Mesendoderm (in vitro differentiated cells): ENCODE measurements around the gene RBMS1.

ENCODE experiments used
- DNase-seq: peaks from one replicate; pipeline ENCODE4 v3.0.0; 2013
- H2AK5ac ChIP-seq: 2 replicates; pipeline ENCODE4 v1.6.1; 2013; ENCODE audit warnings: low read length, inconsistent platforms
- H2BK120ac ChIP-seq: 2 replicates; pipeline ENCODE4 v1.6.1; 2013; ENCODE audit warnings: low read depth, mild to moderate bottlenecking, low read length, moderate library complexity, mixed read lengths
- H2BK15ac ChIP-seq: replicated peaks from 2 replicates; pipeline ENCODE4 v1.6.1; 2013; ENCODE audit warnings: low read depth, mild to moderate bottlenecking, moderate library complexity
- H2BK5ac ChIP-seq: 2 replicates; pipeline ENCODE4 v1.6.1; 2013; ENCODE audit warnings: low read length, inconsistent platforms
- H3K18ac ChIP-seq: 2 replicates; pipeline ENCODE4 v1.6.1; 2013; ENCODE audit warnings: mild to moderate bottlenecking, low read length, mixed read lengths
- H3K23ac ChIP-seq: one replicate; pipeline ENCODE4 v1.6.1; 2013; ENCODE audit warnings: low read length
- H3K27ac ChIP-seq: 2 replicates; pipeline ENCODE4 v1.5.1; 2013; ENCODE audit warnings: low read depth, mild to moderate bottlenecking, inconsistent platforms, low read length, moderate library complexity
- H3K27me3 ChIP-seq: 2 replicates; pipeline ENCODE4 v1.6.1; 2013; ENCODE audit warnings: low read length, control low read depth, mild to moderate bottlenecking, inconsistent platforms; ENCODE audit not compliant: insufficient read depth, poor library complexity
- H3K36me3 ChIP-seq: 2 replicates; pipeline ENCODE4 v1.6.1; 2013; ENCODE audit warnings: low read length, inconsistent platforms; ENCODE audit not compliant: control insufficient read depth, insufficient read depth
- H3K4ac ChIP-seq: one replicate; pipeline ENCODE4 v1.6.1; 2013; ENCODE audit warnings: low read depth, mild to moderate bottlenecking, low read length, moderate library complexity
- H3K4me1 ChIP-seq: 2 replicates; pipeline ENCODE4 v1.6.1; 2013; ENCODE audit warnings: low read depth, low read length, inconsistent platforms; ENCODE audit not compliant: control insufficient read depth
- H3K4me2 ChIP-seq: 2 replicates; pipeline ENCODE4 v1.6.1; 2013; ENCODE audit warnings: low read length
- H3K4me3 ChIP-seq: 2 replicates; pipeline ENCODE4 v1.5.1; 2013; ENCODE audit warnings: mild to moderate bottlenecking, low read length
- H3K56ac ChIP-seq: one replicate; pipeline ENCODE4 v1.6.1; 2013; ENCODE audit warnings: low read length
- H3K79me1 ChIP-seq: 2 replicates; pipeline ENCODE4 v1.6.1; 2013; ENCODE audit warnings: low read length, inconsistent platforms
- H3K79me2 ChIP-seq: 2 replicates; pipeline ENCODE4 v1.6.1; 2013; ENCODE audit warnings: mild to moderate bottlenecking, low read length; ENCODE audit not compliant: control insufficient read depth, insufficient read depth
- H3K9ac ChIP-seq: 2 replicates; pipeline ENCODE4 v1.6.1; 2013; ENCODE audit warnings: low read length, inconsistent platforms
- H4K5ac ChIP-seq: one replicate; pipeline ENCODE4 v1.6.1; 2013; ENCODE audit warnings: low read length
- H4K8ac ChIP-seq: one replicate; pipeline ENCODE4 v1.6.1; 2013; ENCODE audit warnings: low read depth, mild to moderate bottlenecking, control low read depth, low read length, moderate library complexity
- WGBS: extraction: QIAGEN DNeasy Blood & Tissue Kit; methylation state at CpG from one replicate; pipeline ENCODE4 v1.1.7; 2013; ENCODE audit warnings: low lambda C conversion rate, missing lambda C conversion rate; ENCODE audit not compliant: insufficient coverage; ENCODE audit errors: extremely low coverage; 5-methylcytosine and 5-hydroxymethylcytosine counted together

Gene RBMS1

GRCh38 chr2:160507464-160507863, 13.9 kb upstream of the RBMS1 start:
- Histone ChIP-seq H3K56ac (no peak overlapping the region), H3K36me3 (no peaks in the 10 kb centered on the region), H3K4ac (no peak overlapping the region), H4K5ac (no peak overlapping the region), H3K4me2 (no peak overlapping the region), H3K79me2 (no peaks in the 10 kb centered on the region), H3K18ac (no peak overlapping the region), H2AK5ac (no peak overlapping the region), H3K79me1 (no peaks in the 10 kb centered on the region), H3K4me3 (no peak overlapping the region), H3K23ac (no peak overlapping the region), H2BK5ac (no peak overlapping the region), H2BK120ac (no peak overlapping the region), H3K4me1 (peaks cover 7% of the 10 kb centered on the region), H3K27me3 (no peaks in the 10 kb centered on the region), H4K8ac (no peak overlapping the region), H2BK15ac (no peak overlapping the region), H3K27ac (no peak overlapping the region), H3K9ac (no peak overlapping the region)
- WGBS: no CpG with 5 or more reads among the region's 2 CpGs
- DNase-seq: no peak

GRCh38 chr2:160507046-160507407, 13.4 kb upstream of the RBMS1 start:
- no CpG with 5 or more reads among the region's 3 CpGs for WGBS
- DNase-seq: no peak
- Histone ChIP-seq H3K4me3 (no peak overlapping the region), H3K79me2 (no peaks in the 10 kb centered on the region), H3K36me3 (no peaks in the 10 kb centered on the region), H2BK120ac (no peak overlapping the region), H3K4ac (no peak overlapping the region), H2AK5ac (no peak overlapping the region), H3K56ac (no peak overlapping the region), H3K9ac (no peak overlapping the region), H3K18ac (no peak overlapping the region), H3K27me3 (no peaks in the 10 kb centered on the region), H3K27ac (no peak overlapping the region), H3K4me1 (peaks cover 7% of the 10 kb centered on the region), H4K5ac (no peak overlapping the region), H2BK5ac (no peak overlapping the region), H3K23ac (no peak overlapping the region), H3K79me1 (no peaks in the 10 kb centered on the region), H4K8ac (no peak overlapping the region), H2BK15ac (no peak overlapping the region), H3K4me2 (no peak overlapping the region)

DNA sequence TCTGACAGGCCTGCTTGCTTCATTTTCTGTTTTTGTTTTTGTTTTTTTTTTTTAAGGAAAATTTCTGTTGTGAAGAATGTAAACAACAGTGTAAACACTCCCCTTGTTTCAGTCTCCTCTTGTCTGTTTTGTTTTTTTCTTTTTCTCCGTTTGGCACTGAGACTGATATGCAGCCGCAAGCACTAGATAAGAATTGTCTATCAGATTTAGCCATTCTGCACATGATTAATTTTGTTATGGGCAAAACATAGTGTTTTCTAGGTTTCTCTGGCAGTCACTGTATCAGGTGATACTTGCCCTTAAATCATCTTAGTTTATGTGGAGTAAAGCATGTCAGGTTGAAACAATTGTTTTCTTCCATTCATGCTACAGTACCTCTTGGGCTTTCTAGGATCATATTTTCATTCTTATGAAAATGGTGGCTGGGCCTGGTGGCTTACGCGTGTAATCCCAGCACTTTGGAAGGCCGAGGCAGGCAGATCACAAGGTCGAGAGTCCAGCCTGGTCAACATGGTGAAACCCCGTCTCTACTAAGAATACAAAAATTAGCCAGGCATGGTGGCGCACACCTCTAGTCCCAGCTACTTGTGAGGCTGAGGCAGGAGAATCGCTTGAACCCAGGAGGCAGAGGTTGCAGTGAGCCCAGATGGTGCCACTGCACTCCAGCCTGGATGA, 12.9 kb upstream of the RBMS1 start:
- Histone ChIP-seq H3K4me2 (no peak overlapping the region), H3K9ac (no peak overlapping the region), H4K5ac (no peak overlapping the region), H3K79me2 (no peaks in the 10 kb centered on the region), H3K27me3 (no peaks in the 10 kb centered on the region), H2BK120ac (no peak overlapping the region), H3K4ac (no peak overlapping the region), H3K4me1 (peaks cover 7% of the 10 kb centered on the region), H2BK5ac (no peak overlapping the region), H3K27ac (no peak overlapping the region), H3K4me3 (no peak overlapping the region), H3K79me1 (no peaks in the 10 kb centered on the region), H3K36me3 (no peaks in the 10 kb centered on the region), H2AK5ac (no peak overlapping the region), H2BK15ac (no peak overlapping the region), H3K18ac (no peak overlapping the region), H3K56ac (no peak overlapping the region), H4K8ac (no peak overlapping the region), H3K23ac (no peak overlapping the region)
- no peak for DNase-seq
- WGBS: no CpG with 5 or more reads among the region's 9 CpGs

- no peaks in the 10 kb centered on the region for H3K36me3 ChIP-seq
- DNase-seq: no peak
- H3K18ac ChIP-seq: peak overlapping the region; percentile 68
- no CpG with 5 or more reads among the region's 5 CpGs for WGBS
- no peaks in the 10 kb centered on the region for H3K27me3 ChIP-seq
- H3K27ac ChIP-seq: no peak overlapping the region
- peaks cover 7% of the 10 kb centered on the region for H3K4me1 ChIP-seq
- no peak overlapping the region for H4K5ac ChIP-seq
- H3K4me2 ChIP-seq: no peak overlapping the region
- H3K56ac ChIP-seq: no peak overlapping the region
- no peak overlapping the region for H3K4me3 ChIP-seq
- no peak overlapping the region for H4K8ac ChIP-seq
- no peak overlapping the region for H2BK120ac ChIP-seq
- H3K23ac ChIP-seq: no peak overlapping the region
- H3K4ac ChIP-seq: peak overlapping the region; percentile 36
- no peaks in the 10 kb centered on the region for H3K79me2 ChIP-seq
- H2BK5ac ChIP-seq: no peak overlapping the region
- peak overlapping the region; percentile 100 for H2BK15ac ChIP-seq
- H2AK5ac ChIP-seq: no peak overlapping the region
- H3K9ac ChIP-seq: no peak overlapping the region
- H3K79me1 ChIP-seq: no peaks in the 10 kb centered on the region
Observed at GRCh38 chr2:160505256-160505655, 11.6 kb upstream of the RBMS1 start.

- Histone ChIP-seq H2AK5ac (no peak overlapping the region), H3K4me1 (peaks cover 7% of the 10 kb centered on the region), H3K18ac (no peak overlapping the region), H2BK15ac (no peak overlapping the region), H4K8ac (no peak overlapping the region), H2BK120ac (no peak overlapping the region), H3K4me2 (no peak overlapping the region), H3K56ac (no peak overlapping the region), H3K4me3 (no peak overlapping the region), H3K4ac (no peak overlapping the region), H3K23ac (no peak overlapping the region), H2BK5ac (no peak overlapping the region), H3K27me3 (no peaks in the 10 kb centered on the region), H3K79me1 (no peaks in the 10 kb centered on the region), H3K36me3 (no peaks in the 10 kb centered on the region), H3K79me2 (no peaks in the 10 kb centered on the region), H3K27ac (no peak overlapping the region), H3K9ac (no peak overlapping the region), H4K5ac (no peak overlapping the region)
- no CpG with 5 or more reads among the region's 5 CpGs for WGBS
- DNase-seq: no peak
Observed at GRCh38 chr2:160502478-160502877, 8.9 kb upstream of the RBMS1 start.

GRCh38 chr2:160501370-160501769, 7.8 kb upstream of the RBMS1 start:
- no peak overlapping the region for H3K23ac ChIP-seq
- no peak overlapping the region for H3K27ac ChIP-seq
- H3K4ac ChIP-seq: no peak overlapping the region
- H2BK120ac ChIP-seq: no peak overlapping the region
- H3K27me3 ChIP-seq: no peaks in the 10 kb centered on the region
- no peak overlapping the region for H2BK15ac ChIP-seq
- no peak overlapping the region for H4K5ac ChIP-seq
- no peak overlapping the region for H3K9ac ChIP-seq
- no peaks in the 10 kb centered on the region for H3K36me3 ChIP-seq
- no peak overlapping the region for H3K4me2 ChIP-seq
- no peaks in the 10 kb centered on the region for H3K79me1 ChIP-seq
- H3K79me2 ChIP-seq: no peaks in the 10 kb centered on the region
- no peak overlapping the region for H3K4me3 ChIP-seq
- no CpG with 5 or more reads among the region's 1 CpG for WGBS
- H3K18ac ChIP-seq: no peak overlapping the region
- no peak overlapping the region for H2AK5ac ChIP-seq
- H4K8ac ChIP-seq: no peak overlapping the region
- peaks cover 7% of the 10 kb centered on the region for H3K4me1 ChIP-seq
- H3K56ac ChIP-seq: no peak overlapping the region
- DNase-seq: no peak
- no peak overlapping the region for H2BK5ac ChIP-seq
